CD4-positive, alpha-beta T cell (primary cell): ENCODE measurements around the gene FAM135A. TPM values are rescaled to one million over a fixed set of nuclear protein-coding genes. Genes with fewer than 3 reads are reported as not detected.

Experiments used
- ATAC-seq: fragments of 200-7000 bp; cut with Tn5 transposase; one replicate; pipeline ENCODE4 v1.10.0; 2022; ENCODE audit warnings: mild to moderate bottlenecking; ENCODE audit not compliant: poor library complexity
- CTCF ChIA-PET: fragments of 350-600 bp; sonication (Branson Sonifier 250); formaldehyde crosslinking; loops from one replicate; lab custom pipeline; 2021; ENCODE audit warnings: antibody characterized with exemption, inconsistent platforms; lab: Charles Lee
- POLR2A ChIA-PET: fragments of 350-600 bp; sonication (Branson Sonifier 250); formaldehyde crosslinking; loops from one replicate; lab custom pipeline; 2021; ENCODE audit warnings: antibody characterized with exemption, inconsistent platforms; lab: Charles Lee
- DNase-seq, 14 experiments: peaks; one replicate each; pipeline ENCODE4 v3.0.0-alpha.2; 2013 to 2020; ENCODE audit warnings: mixed read lengths in 2 of 14
- H3K27ac ChIP-seq, 2 donors: one replicate each; pipeline versions ENCODE4 v1.5.1 to v1.7.0; 2013; ENCODE audit warnings: low read length in 2 of 2, low read depth in 1 of 2, mild to moderate bottlenecking in 1 of 2
- H3K27me3 ChIP-seq, 2 experiments: 1 replicate in 1 of 2; 2 replicates in 1 of 2; pipeline versions ENCODE4 v1.6.1 to v1.7.0; 2013; ENCODE audit warnings: low read length in 2 of 2, control low read depth in 1 of 2, mild to moderate bottlenecking in 1 of 2, moderate library complexity in 1 of 2; ENCODE audit not compliant: insufficient read depth in 2 of 2, control insufficient read depth in 1 of 2
- H3K36me3 ChIP-seq: one replicate; pipeline ENCODE4 v1.6.1; 2013; ENCODE audit warnings: low read length, control low read depth; ENCODE audit not compliant: insufficient read depth
- H3K4me1 ChIP-seq: one replicate; pipeline ENCODE4 v1.6.1; 2013; ENCODE audit warnings: low read length, control low read depth; ENCODE audit not compliant: insufficient read depth
- H3K4me3 ChIP-seq: one replicate; pipeline ENCODE4 v1.5.1; 2013; ENCODE audit warnings: mild to moderate bottlenecking, low read length, moderate library complexity
- H3K9me3 ChIP-seq, 2 experiments: 1 replicate in 1 of 2; 2 replicates in 1 of 2; pipeline versions ENCODE4 v1.6.1 to v1.7.0; 2013; ENCODE audit warnings: low read length in 2 of 2, mild to moderate bottlenecking in 2 of 2, control low read depth in 1 of 2, moderate library complexity in 1 of 2; ENCODE audit not compliant: control insufficient read depth in 1 of 2, insufficient read depth in 1 of 2
- H3K27ac Mint-ChIP-seq: one replicate; pipeline ENCODE4 v1.8.0; 2020; ENCODE audit warnings: mixed read lengths
- H3K27me3 Mint-ChIP-seq: one replicate; pipeline ENCODE4 v1.8.0; 2021; ENCODE audit warnings: mixed read lengths
- H3K36me3 Mint-ChIP-seq: one replicate; pipeline ENCODE4 v1.8.0; 2021; ENCODE audit warnings: low read depth, mixed read lengths
- H3K4me1 Mint-ChIP-seq: one replicate; pipeline ENCODE4 v1.8.0; 2021; ENCODE audit warnings: low read depth, mixed read lengths
- H3K4me3 Mint-ChIP-seq: one replicate; pipeline ENCODE4 v1.8.0; 2020; ENCODE audit warnings: mild to moderate bottlenecking, mixed read lengths
- H3K9me3 Mint-ChIP-seq: one replicate; pipeline ENCODE4 v1.8.0; 2020; ENCODE audit warnings: mixed read lengths
- intact Hi-C, 2 experiments: fragments of 100-400 bp; cut with DNase I in 1 of 2; cut with micrococcal nuclease in 1 of 2; formaldehyde crosslinking; loops; one replicate each; pipeline versions ENCODE4 v1.15.1 to v1.9.0; 2023 to 2025; cut with DNase I, micrococcal nuclease
- total RNA-seq, 174 experiments: library from RNA in 2 of 174; stranded (reverse) in 2 of 174; gene quantifications; one replicate each; pipeline ENCODE4 v1.2.3 and lab custom pipeline; 2021 to 2026
- TF ChIP-seq, protein P1 (sequence below): fragments of 200-600 bp; IDR thresholded peaks from one replicate; pipeline ENCODE4 v1.8.0; 2022; ENCODE audit warnings: antibody characterized with exemption, mild to moderate bottlenecking

FAM135A gene
- total RNA-seq, 2 experiments from 2014 or later: 5.6 to 6.6 TPM

DNA sequence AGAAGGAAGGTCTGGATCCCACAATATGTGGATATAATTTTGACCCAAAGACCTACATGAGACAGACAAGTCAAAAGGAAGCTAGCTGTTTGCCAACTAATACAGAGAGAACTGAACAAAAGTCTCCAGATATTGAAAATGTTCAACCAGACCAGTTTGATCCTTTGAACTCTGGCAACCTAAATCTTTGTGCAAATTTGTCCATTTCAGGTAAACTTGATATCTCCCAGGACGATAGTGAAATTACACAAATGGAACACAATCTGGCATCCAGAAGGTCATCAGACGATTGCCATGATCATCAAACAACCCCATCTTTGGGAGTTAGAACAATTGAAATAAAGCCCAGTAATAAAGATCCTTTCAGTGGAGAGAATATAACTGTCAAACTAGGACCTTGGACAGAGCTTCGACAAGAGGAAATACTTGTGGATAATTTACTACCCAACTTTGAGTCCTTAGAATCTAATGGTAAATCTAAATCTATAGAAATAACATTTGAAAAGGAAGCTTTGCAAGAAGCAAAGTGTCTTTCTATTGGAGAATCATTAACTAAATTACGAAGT, 111.5 kb downstream of the FAM135A start:
- Histone ChIP-seq H3K27me3 (no peaks in the 10 kb centered on the region), H3K36me3 (no peaks in the 10 kb centered on the region), H3K9me3 (no peaks in the 10 kb centered on the region), H3K27ac (no peak overlapping the region), H3K4me1 (no peaks in the 10 kb centered on the region), H3K4me3 (no peak overlapping the region)
- Mint-ChIP-seq H3K4me3 (no peak overlapping the region), H3K9me3 (no peaks in the 10 kb centered on the region), H3K4me1 (no peaks in the 10 kb centered on the region), H3K27ac (no peak overlapping the region), H3K27me3 (no peaks in the 10 kb centered on the region), H3K36me3 (peaks cover 19% of the 10 kb centered on the region)
- TF ChIP-seq, protein P1, sequence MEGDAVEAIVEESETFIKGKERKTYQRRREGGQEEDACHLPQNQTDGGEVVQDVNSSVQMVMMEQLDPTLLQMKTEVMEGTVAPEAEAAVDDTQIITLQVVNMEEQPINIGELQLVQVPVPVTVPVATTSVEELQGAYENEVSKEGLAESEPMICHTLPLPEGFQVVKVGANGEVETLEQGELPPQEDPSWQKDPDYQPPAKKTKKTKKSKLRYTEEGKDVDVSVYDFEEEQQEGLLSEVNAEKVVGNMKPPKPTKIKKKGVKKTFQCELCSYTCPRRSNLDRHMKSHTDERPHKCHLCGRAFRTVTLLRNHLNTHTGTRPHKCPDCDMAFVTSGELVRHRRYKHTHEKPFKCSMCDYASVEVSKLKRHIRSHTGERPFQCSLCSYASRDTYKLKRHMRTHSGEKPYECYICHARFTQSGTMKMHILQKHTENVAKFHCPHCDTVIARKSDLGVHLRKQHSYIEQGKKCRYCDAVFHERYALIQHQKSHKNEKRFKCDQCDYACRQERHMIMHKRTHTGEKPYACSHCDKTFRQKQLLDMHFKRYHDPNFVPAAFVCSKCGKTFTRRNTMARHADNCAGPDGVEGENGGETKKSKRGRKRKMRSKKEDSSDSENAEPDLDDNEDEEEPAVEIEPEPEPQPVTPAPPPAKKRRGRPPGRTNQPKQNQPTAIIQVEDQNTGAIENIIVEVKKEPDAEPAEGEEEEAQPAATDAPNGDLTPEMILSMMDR: no peak
- intact Hi-C loops: loop anchor here (10.0 kb wide), 2 partner anchors 430 to 490 kb away; partner anchors contain the start of gene B3GAT2 (in 2 of the 2)
- DNase-seq (no peak), ATAC-seq (no peak)
- CTCF ChIA-PET: no interaction called here
- POLR2A ChIA-PET: no interaction called here

DNA sequence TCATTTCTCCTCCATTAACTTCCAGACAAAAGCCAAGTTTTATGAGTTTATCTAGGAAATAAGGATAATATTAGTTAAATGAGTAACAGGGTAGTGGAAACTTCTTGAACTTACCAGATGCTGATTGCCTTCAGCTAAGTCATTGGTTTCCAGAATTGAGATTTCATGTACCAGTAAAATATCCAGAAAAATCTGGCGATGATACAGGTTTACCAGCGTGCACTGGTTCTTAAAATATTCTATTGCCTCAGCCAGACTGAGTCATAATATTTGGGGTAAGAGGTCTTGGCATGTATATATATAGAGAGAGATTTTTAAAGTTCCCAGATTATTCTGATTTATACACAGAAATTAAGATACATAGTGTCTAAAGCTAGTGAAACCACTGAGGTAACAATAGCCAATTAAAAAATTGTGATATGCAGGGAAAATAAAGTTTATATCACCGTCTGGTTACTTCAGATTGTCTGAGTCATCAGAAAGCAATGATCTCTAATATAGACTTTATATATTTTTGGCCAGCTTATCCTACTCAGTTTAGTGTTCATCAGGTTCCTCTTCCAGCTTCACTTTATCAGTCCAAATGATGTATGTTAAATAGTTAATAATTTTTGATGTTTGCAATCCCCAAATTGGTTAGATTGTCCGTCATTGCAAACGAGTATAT, 113.9 kb downstream of the FAM135A start:
- Histone ChIP-seq H3K9me3 (no peaks in the 10 kb centered on the region), H3K4me3 (no peak overlapping the region), H3K27me3 (no peaks in the 10 kb centered on the region), H3K36me3 (no peaks in the 10 kb centered on the region), H3K4me1 (no peaks in the 10 kb centered on the region), H3K27ac (no peak overlapping the region)
- no peaks in the 10 kb centered on the region for H3K4me1 Mint-ChIP-seq
- ChIA-PET CTCF (no interaction called here), POLR2A (no interaction called here)
- no peak overlapping the region for H3K4me3 Mint-ChIP-seq
- no peaks in the 10 kb centered on the region for H3K9me3 Mint-ChIP-seq
- no peaks in the 10 kb centered on the region for H3K27me3 Mint-ChIP-seq
- intact Hi-C loops: loop anchor here (10.0 kb wide), 2 partner anchors 428 to 488 kb away; partner anchors contain the start of gene B3GAT2 (in 2 of the 2)
- TF ChIP-seq, protein P1: no peak
- peaks cover 19% of the 10 kb centered on the region for H3K36me3 Mint-ChIP-seq
- DNase-seq: no peak
- no peak overlapping the region for H3K27ac Mint-ChIP-seq
- no peak for ATAC-seq

DNA sequence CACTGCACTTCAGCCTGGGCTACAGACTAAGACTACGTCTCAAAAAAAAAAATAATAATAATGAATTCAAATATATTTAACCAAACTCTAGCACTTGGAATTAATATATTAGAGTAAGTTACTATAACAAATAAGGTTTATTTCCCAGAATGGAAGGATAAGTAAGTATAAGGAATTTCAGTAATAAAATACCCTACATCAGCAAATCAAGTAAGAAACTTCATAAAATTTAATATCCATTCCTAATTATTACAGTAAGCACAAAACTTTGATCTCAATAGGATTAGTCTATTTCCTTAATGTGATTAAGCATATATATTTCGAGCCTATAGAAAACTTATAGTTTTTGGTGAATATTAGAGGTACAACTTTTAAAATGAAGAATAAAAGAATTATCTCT, 116.7 kb downstream of the FAM135A start:
- Histone ChIP-seq H3K9me3 (no peaks in the 10 kb centered on the region), H3K27ac (no peak overlapping the region), H3K27me3 (no peaks in the 10 kb centered on the region), H3K4me3 (no peak overlapping the region), H3K4me1 (no peaks in the 10 kb centered on the region), H3K36me3 (no peaks in the 10 kb centered on the region)
- Mint-ChIP-seq H3K4me3 (no peak overlapping the region), H3K27ac (no peak overlapping the region), H3K36me3 (peaks cover 18% of the 10 kb centered on the region), H3K27me3 (no peaks in the 10 kb centered on the region), H3K4me1 (no peaks in the 10 kb centered on the region), H3K9me3 (no peaks in the 10 kb centered on the region)
- no peak for ATAC-seq
- DNase-seq: no peak
- intact Hi-C loops: no loop called here
- POLR2A ChIA-PET: no interaction called here
- TF ChIP-seq, protein P1: no peak
- CTCF ChIA-PET: no interaction called here
